ENCODE measurements around the gene KRT1. TPM values are rescaled to one million over a fixed set of nuclear protein-coding genes. Genes with fewer than 3 reads are reported as not detected.
A peak's percentile ranks its signal among the peaks of the same experiment; 100 is the strongest.

The KRT1 gene
- total RNA-seq, 2 experiments from 2014 or later: not detected

GRCh38 chr12:52716061-52716460 is 35.9 kb upstream of the KRT1 start:
- Histone ChIP-seq H3K79me2 (ENCODE audit: insufficient read depth, low read depth, low read length) (no peaks in the 10 kb centered on the region), H3K9me2 (ENCODE audit: insufficient read depth, low read length) (no peaks in the 10 kb centered on the region), H3K4me2 (ENCODE audit: low read length) (no peak overlapping the region), H3K4me3 (ENCODE audit: low read depth, low read length, poor library complexity, severe bottlenecking) (no peak overlapping the region), H3K9me3 (ENCODE audit: low read length) (no peaks in the 10 kb centered on the region), H3K36me3 (ENCODE audit: insufficient read depth, low read length) (no peaks in the 10 kb centered on the region), H4K20me1 (ENCODE audit: insufficient read depth, low read length) (no peaks in the 10 kb centered on the region), H2AFZ (ENCODE audit: low read length) (no peak overlapping the region), H3K4me1 (ENCODE audit: insufficient read depth, low read length, poor library complexity, severe bottlenecking) (no peaks in the 10 kb centered on the region), H3K27ac (ENCODE audit: low read depth, low read length, poor library complexity, severe bottlenecking) (no peak overlapping the region)
- no peak for DNase-seq (ENCODE audit: low spot score)
- POLR2A ChIA-PET: interaction anchor here (0.5 to 1.1 kb wide), 2 partner anchors 8 to 9 kb away, joined by 3 read pairs; no protein-coding TSS in a partner anchor
- TF ChIP-seq EZH2phosphoT487 (IDR thresholded peaks at IDR 0.05; ENCODE audit: borderline replicate concordance, low read depth, low read length) (no peak), CTCF (conservative IDR thresholded peaks at IDR 0.05; ENCODE audit: low read length) (no peak)
- CTCF ChIA-PET (ENCODE audit: unreplicated experiment): no interaction called here
- intact Hi-C loops (cut with micrococcal nuclease; ENCODE audit: unreplicated experiment): no loop called here
- BruUV-seq (replicated peaks): no TSS peak

GRCh38 chr12:52715416-52715815 is 35.2 kb upstream of the KRT1 start:
- H3K4me1 ChIP-seq (ENCODE audit: insufficient read depth, low read length, poor library complexity, severe bottlenecking): no peaks in the 10 kb centered on the region
- peak; percentile 57 for TF ChIP-seq CTCF (conservative IDR thresholded peaks at IDR 0.05; ENCODE audit: low read length)
- TF ChIP-seq EZH2phosphoT487 (IDR thresholded peaks at IDR 0.05; ENCODE audit: borderline replicate concordance, low read depth, low read length): no peak
- H3K27ac ChIP-seq (ENCODE audit: low read depth, low read length, poor library complexity, severe bottlenecking): no peak overlapping the region
- no peak overlapping the region for H3K4me3 ChIP-seq (ENCODE audit: low read depth, low read length, poor library complexity, severe bottlenecking)
- no peaks in the 10 kb centered on the region for H3K36me3 ChIP-seq (ENCODE audit: insufficient read depth, low read length)
- H3K4me2 ChIP-seq (ENCODE audit: low read length): no peak overlapping the region
- intact Hi-C loops (cut with micrococcal nuclease; ENCODE audit: unreplicated experiment): no loop called here
- no peak overlapping the region for H2AFZ ChIP-seq (ENCODE audit: low read length)
- CTCF ChIA-PET (ENCODE audit: unreplicated experiment): no interaction called here
- DNase-seq (ENCODE audit: low spot score): no peak
- no TSS peak for BruUV-seq (replicated peaks)
- no peaks in the 10 kb centered on the region for H3K9me2 ChIP-seq (ENCODE audit: insufficient read depth, low read length)
- H3K9me3 ChIP-seq (ENCODE audit: low read length): no peaks in the 10 kb centered on the region
- no peaks in the 10 kb centered on the region for H3K79me2 ChIP-seq (ENCODE audit: insufficient read depth, low read depth, low read length)
- H4K20me1 ChIP-seq (ENCODE audit: insufficient read depth, low read length): no peaks in the 10 kb centered on the region
- POLR2A ChIA-PET: no interaction called here

DNA sequence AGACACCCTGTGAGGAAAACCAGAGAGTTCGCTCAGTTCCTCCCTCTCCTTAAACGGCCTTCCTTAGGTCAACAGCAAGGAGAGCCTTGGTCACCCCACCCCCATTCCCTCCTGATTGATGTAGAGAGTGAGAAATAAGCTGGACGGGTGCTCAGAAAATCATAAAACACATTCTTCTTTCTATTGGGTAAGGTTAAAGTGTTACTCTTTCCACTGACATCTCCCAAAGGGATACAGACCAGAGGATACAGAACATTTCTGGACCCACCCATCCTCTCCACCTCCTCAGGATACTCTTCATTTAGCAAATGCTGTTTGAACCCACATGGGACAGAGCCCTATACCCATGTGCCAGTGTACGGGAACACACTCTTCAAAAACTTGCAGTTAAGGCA is 34.7 kb upstream of the KRT1 start:
- intact Hi-C loops (cut with micrococcal nuclease; ENCODE audit: unreplicated experiment): no loop called here

More for the DNA sequence above, 34.7 kb upstream of the KRT1 start:
- BruUV-seq (replicated peaks): no TSS peak
- Histone ChIP-seq H3K4me2 (ENCODE audit: low read length) (no peak overlapping the region), H3K79me2 (ENCODE audit: insufficient read depth, low read depth, low read length) (no peaks in the 10 kb centered on the region), H3K4me1 (ENCODE audit: insufficient read depth, low read length, poor library complexity, severe bottlenecking) (no peaks in the 10 kb centered on the region), H4K20me1 (ENCODE audit: insufficient read depth, low read length) (no peaks in the 10 kb centered on the region), H3K9me2 (ENCODE audit: insufficient read depth, low read length) (no peaks in the 10 kb centered on the region), H3K36me3 (ENCODE audit: insufficient read depth, low read length) (no peaks in the 10 kb centered on the region), H3K4me3 (ENCODE audit: low read depth, low read length, poor library complexity, severe bottlenecking) (no peak overlapping the region), H2AFZ (ENCODE audit: low read length) (no peak overlapping the region), H3K9me3 (ENCODE audit: low read length) (no peaks in the 10 kb centered on the region), H3K27ac (ENCODE audit: low read depth, low read length, poor library complexity, severe bottlenecking) (no peak overlapping the region)
- CTCF ChIA-PET (ENCODE audit: unreplicated experiment): no interaction called here
- POLR2A ChIA-PET: no interaction called here
- TF ChIP-seq CTCF (conservative IDR thresholded peaks at IDR 0.05; ENCODE audit: low read length) (no peak), EZH2phosphoT487 (IDR thresholded peaks at IDR 0.05; ENCODE audit: borderline replicate concordance, low read depth, low read length) (no peak)
- DNase-seq (ENCODE audit: low spot score): no peak

All from OCI-LY7 (cell line).